ENCODE data around the gene PRKD1.

The PRKD1 gene

DNA sequence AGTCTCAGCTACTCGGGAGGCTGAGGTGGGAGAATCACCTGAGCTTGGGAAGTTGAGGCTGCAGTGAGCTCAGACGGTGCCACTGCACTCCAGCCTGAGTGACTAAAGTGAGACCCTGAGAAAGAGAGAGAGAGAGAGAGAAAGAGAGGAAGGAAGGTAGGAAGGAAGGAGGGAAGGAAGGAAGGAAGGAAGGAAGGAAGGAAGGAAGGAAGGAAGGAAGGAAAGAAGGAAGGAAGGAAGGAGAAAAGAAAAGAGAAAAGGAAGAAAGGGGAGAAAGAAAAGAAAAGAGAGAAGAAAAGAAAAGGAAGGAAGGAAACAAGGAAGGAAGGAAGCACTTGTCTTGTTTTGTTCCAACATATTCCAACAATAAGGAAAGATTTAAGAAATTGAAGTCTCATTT lies 7.8 kb downstream of the PRKD1 start:
- Mint-ChIP-seq H3K4me1 (ENCODE audit: low read depth) (no peaks in the 10 kb centered on the region), H3K27me3 (ENCODE audit: low read depth) (no peaks in the 10 kb centered on the region), H3K27ac (no peak overlapping the region), H3K4me3 (no peak overlapping the region), H3K9me3 (peaks cover 4% of the 10 kb centered on the region), H3K36me3 (ENCODE audit: low read depth) (no peaks in the 10 kb centered on the region)
- DNase-seq (ENCODE audit: low spot score), result no peak

DNA sequence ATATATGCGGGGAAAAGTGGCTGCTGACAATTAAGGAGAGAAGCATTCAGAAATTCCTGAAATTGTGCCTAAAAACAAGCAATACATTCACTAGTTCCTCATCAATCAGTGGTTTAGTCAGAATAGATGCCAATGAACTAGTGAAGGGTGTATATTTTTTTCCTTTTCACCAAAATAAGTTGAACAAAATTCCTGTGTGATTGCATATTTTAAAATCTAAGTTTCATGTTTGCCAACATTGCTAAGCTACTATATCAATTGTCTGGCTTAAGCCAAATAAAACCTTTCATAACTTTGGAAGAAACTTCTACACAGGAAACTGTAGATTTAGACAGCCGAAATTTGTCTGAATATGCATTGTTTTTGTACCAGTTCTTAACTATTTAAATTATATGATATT lies 8.7 kb downstream of the PRKD1 start:
- Mint-ChIP-seq H3K27me3 (ENCODE audit: low read depth) (no peaks in the 10 kb centered on the region), H3K27ac (no peak overlapping the region), H3K9me3 (peaks cover 5% of the 10 kb centered on the region), H3K36me3 (ENCODE audit: low read depth) (no peaks in the 10 kb centered on the region), H3K4me1 (ENCODE audit: low read depth) (no peaks in the 10 kb centered on the region), H3K4me3 (no peak overlapping the region)
- DNase-seq (ENCODE audit: low spot score), result no peak

DNA sequence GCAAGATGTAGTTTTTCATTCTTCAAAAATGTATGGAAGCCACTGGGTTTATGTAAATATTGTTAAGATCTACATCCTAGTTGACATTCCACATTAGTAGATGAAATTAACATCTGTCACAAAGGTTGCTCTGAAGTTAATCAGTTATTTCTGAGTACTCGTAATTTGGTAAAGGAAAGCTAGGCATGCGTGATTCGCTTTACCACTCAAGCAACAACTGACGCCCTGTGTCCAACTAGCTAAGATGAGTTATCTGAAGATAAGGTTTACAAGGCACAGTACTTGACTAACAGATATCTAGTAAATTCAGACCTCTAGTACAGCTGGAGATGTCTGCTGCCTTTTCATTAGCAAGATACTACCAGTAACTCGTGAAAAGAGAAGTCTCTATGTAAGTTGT lies 14.1 kb downstream of the PRKD1 start:
- no peak overlapping the region for H3K27ac Mint-ChIP-seq
- no peak overlapping the region for H3K4me3 Mint-ChIP-seq
- no peaks in the 10 kb centered on the region for H3K27me3 Mint-ChIP-seq (ENCODE audit: low read depth)
- H3K36me3 Mint-ChIP-seq (ENCODE audit: low read depth), result no peaks in the 10 kb centered on the region
- peaks cover 9% of the 10 kb centered on the region for H3K9me3 Mint-ChIP-seq
- no peak for DNase-seq (ENCODE audit: low spot score)
- no peaks in the 10 kb centered on the region for H3K4me1 Mint-ChIP-seq (ENCODE audit: low read depth)

DNA sequence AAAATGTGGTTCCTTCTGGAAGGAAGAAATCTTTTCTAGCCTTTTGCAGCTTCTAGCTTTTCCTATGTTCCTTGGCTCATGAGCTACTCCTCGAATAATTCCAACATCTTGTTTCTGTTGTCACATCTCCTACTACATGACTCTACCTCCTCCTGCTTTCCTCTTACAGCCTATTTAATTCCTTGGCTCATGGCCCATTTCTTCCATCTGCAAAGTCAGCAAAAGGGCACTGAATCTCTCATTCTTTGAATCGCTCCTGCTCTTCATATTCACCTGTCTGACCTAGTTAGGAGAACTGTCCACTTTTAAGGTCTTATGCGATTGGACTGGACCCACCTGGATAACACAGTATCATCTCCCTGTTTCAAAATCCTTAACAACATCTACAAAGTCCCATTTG lies 15.8 kb downstream of the PRKD1 start:
- Mint-ChIP-seq H3K36me3 (ENCODE audit: low read depth) (no peaks in the 10 kb centered on the region), H3K27me3 (ENCODE audit: low read depth) (no peaks in the 10 kb centered on the region), H3K4me1 (ENCODE audit: low read depth) (no peaks in the 10 kb centered on the region), H3K4me3 (no peak overlapping the region), H3K27ac (no peak overlapping the region), H3K9me3 (peaks cover 13% of the 10 kb centered on the region)
- DNase-seq (ENCODE audit: low spot score), result no peak

DNA sequence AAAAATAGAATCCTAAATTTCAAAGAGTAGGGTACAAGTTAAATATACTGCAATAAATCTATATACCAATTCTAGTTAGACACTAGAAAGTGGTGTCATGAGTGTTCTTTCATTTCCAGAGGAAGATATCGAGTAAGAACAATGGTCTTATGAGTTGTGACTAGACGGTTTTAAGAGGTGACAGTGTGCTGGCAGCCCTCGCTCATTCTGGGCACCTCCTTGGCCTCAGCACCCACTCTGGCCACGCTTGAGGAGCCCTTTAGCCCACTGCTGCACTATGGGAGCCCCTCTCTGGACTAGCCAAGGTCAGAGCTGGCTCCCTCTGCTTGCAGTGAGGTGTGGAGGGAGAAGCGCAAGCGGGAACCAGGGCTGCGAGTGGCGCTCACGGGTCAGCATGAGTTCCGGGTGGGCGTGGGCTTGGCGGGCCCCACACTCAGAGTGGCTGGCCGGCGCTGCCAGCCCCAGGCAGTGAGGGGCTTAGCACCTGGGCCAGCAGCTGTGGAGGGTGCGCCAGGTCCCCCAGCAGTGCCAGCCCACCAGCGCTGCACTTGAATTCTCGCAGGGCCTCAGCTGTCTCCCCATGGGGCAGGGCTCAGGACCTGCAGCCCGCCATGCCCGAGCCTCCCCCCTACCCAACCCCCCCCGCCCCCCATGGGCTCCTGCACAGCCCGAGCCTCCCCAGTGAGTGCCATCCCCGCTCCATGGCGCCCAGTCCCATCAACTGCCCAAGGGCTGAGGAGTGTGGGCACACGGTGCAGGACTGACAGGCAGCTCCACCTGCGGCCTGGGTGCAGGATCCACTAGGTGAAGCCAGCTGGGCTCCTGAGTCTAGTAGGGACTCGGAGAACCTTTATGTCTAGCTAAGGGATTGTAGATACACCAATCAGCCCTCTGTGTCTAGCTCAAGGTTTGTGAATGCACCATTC lies 18.7 kb downstream of the PRKD1 start:
- no peak overlapping the region for H3K4me3 Mint-ChIP-seq
- H3K27ac Mint-ChIP-seq, result no peak overlapping the region
- peaks cover 13% of the 10 kb centered on the region for H3K9me3 Mint-ChIP-seq
- no peak for DNase-seq (ENCODE audit: low spot score)
- H3K36me3 Mint-ChIP-seq (ENCODE audit: low read depth), result no peaks in the 10 kb centered on the region
- no peaks in the 10 kb centered on the region for H3K27me3 Mint-ChIP-seq (ENCODE audit: low read depth)
- H3K4me1 Mint-ChIP-seq (ENCODE audit: low read depth), result no peaks in the 10 kb centered on the region

DNA sequence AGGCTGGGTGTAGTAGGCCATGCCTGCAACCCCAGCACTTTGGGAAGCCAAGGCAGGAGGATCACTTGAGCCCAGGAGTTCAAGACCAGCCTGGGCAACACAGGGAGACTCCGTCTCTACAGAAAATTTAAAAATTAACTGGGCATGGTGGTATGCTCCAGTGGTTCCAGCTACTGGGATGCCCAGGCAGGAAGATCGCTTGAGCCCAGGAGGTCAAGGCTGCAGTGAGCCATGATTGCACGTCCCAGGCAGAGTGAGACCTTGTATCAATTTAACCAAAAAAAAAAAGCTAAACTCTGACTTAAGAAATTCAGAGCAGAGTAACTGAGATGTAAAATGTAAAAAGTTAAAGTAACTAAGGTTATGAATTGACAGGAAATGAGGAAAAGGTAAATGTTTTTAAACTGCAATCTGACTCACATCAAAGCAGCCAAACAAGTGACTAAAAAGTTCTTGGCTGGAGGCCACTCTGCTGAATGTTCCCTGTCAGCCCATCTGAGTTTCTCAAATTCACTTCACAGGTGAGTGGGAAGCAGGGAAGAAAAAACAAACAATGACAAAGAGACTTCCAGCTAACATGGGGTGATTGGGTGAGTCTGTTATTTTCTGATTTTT lies 21.3 kb downstream of the PRKD1 start:
- no peaks in the 10 kb centered on the region for H3K27me3 Mint-ChIP-seq (ENCODE audit: low read depth)
- H3K36me3 Mint-ChIP-seq (ENCODE audit: low read depth), result no peaks in the 10 kb centered on the region
- no peak overlapping the region for H3K27ac Mint-ChIP-seq
- no peak for DNase-seq (ENCODE audit: low spot score)
- H3K4me3 Mint-ChIP-seq, result no peak overlapping the region
- H3K4me1 Mint-ChIP-seq (ENCODE audit: low read depth), result no peaks in the 10 kb centered on the region
- H3K9me3 Mint-ChIP-seq, result peaks cover 11% of the 10 kb centered on the region

DNA sequence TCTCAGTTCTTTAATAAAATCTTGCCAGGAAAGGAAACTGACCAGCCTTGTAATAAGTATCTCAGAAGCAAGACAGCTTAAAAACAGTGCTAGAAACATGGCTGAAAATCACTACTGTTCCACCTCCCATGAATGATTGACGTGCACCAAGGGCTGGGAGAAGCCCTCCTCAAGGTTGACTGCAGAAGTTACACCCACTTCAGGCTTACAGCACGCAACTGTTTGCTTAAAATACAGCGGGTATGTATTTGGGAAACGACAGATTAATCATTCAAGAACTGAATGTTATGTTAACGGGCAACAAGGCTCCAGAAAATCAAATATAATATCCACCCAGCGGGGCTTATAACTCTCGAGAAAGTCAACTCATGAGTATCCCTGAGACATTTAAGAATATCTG lies 22.1 kb downstream of the PRKD1 start:
- Mint-ChIP-seq H3K27me3 (ENCODE audit: low read depth) (no peaks in the 10 kb centered on the region), H3K9me3 (peaks cover 15% of the 10 kb centered on the region), H3K27ac (no peak overlapping the region), H3K4me3 (no peak overlapping the region), H3K36me3 (ENCODE audit: low read depth) (no peaks in the 10 kb centered on the region), H3K4me1 (ENCODE audit: low read depth) (no peaks in the 10 kb centered on the region)
- no peak for DNase-seq (ENCODE audit: low spot score)

DNA sequence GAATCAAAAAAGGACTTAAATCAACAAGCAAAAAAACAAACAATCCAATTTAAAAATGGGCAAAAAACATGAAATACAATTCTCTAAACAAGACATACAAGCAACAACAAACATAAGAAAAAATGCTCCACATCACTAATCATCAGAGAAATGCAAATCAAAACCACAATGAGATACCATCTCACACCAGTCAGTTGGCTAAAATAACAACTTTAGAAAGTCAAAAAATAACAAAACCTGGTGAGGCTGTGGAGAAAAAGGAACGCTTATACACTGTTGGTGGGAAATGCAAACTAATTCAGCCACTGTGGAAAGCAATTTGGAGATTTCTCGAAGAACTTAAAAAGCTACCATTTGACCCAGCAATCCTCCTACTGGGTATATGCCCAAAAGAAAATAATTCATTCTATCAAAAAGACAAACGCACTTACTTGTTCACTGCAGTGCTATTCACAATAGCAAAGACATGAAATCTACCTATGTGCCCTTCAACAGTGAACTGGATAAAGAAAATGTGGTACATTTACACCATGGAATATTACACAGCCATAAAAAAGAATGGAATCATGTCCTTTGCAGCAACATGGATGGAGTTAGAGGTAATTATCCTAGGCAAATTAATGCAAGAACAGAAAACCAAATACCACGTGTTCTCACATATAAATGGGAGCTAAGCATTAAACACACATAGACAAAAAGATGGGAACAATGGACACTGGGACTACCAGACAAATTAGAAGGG lies 26.9 kb downstream of the PRKD1 start:
- H3K36me3 Mint-ChIP-seq (ENCODE audit: low read depth), result no peaks in the 10 kb centered on the region
- no peak overlapping the region for H3K4me3 Mint-ChIP-seq
- no peak overlapping the region for H3K27ac Mint-ChIP-seq
- H3K4me1 Mint-ChIP-seq (ENCODE audit: low read depth), result no peaks in the 10 kb centered on the region
- H3K27me3 Mint-ChIP-seq (ENCODE audit: low read depth), result no peaks in the 10 kb centered on the region
- no peak for DNase-seq (ENCODE audit: low spot score)
- H3K9me3 Mint-ChIP-seq, result peaks cover 12% of the 10 kb centered on the region

DNA sequence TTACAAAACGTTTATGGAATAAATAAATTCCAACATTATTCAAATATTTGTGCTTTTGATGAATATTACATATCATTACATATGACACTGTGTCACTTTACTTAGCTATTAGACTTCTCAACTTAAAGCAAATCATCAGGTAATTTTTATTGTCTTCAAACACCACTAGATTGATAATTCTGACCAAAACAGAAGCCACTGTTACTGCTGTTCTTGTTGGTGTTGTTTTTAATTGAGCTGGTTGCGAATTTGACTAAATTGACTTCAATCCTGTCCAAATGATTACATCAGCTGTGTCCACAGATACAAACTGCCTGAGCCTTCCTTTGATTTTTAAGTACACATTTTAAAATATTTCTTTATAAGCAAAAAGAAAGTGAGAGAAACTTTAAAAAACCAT lies 29.2 kb downstream of the PRKD1 start:
- Mint-ChIP-seq H3K4me1 (ENCODE audit: low read depth) (no peaks in the 10 kb centered on the region), H3K27me3 (ENCODE audit: low read depth) (no peaks in the 10 kb centered on the region), H3K27ac (no peak overlapping the region), H3K4me3 (no peak overlapping the region), H3K9me3 (peaks cover 14% of the 10 kb centered on the region), H3K36me3 (ENCODE audit: low read depth) (no peaks in the 10 kb centered on the region)
- DNase-seq (ENCODE audit: low spot score), result no peak

DNA sequence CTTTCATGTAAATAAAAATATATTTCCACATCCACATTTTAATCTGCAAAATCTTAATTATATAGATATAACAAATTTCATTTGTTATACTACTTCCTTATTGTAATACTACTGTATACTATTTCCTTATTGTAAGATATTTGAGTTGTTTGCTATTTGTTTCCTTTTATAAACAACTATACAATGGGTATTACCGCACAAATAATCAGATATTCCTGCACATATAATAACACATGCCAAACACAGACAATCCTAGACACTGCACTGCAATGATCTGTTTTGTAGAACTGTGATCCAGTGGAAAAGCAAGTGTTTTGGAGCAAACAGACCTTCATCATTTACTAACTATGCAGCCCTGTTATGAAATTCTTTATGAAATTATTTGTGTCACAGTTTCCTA lies 30.5 kb downstream of the PRKD1 start:
- Mint-ChIP-seq H3K4me1 (ENCODE audit: low read depth) (no peaks in the 10 kb centered on the region), H3K9me3 (peaks cover 16% of the 10 kb centered on the region), H3K36me3 (ENCODE audit: low read depth) (no peaks in the 10 kb centered on the region), H3K27ac (no peak overlapping the region), H3K27me3 (ENCODE audit: low read depth) (no peaks in the 10 kb centered on the region), H3K4me3 (no peak overlapping the region)
- no peak for DNase-seq (ENCODE audit: low spot score)

DNA sequence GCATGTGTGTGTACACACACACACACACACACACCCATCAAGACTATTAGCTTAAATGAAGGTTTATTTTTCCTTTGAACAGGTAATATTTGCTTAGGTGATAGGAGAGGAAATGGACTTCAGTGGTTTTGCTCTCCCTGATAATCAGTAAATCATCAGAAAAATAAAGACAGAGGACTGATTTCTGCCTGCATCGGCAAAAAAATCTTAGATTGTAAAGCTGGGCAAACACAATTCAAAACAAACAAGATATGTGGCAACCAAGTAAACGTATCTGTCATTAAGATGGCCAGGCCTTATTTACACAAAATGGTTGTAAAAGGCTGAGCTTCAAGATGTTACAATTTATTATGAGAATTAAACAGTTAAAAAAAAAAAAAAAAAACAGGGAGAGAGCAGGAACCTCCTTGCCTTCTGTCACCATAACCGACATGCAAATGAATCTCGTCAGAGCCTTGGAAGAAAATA lies 31.3 kb downstream of the PRKD1 start:
- Mint-ChIP-seq H3K27me3 (ENCODE audit: low read depth) (no peaks in the 10 kb centered on the region), H3K4me3 (no peak overlapping the region), H3K4me1 (ENCODE audit: low read depth) (no peaks in the 10 kb centered on the region), H3K9me3 (peaks cover 22% of the 10 kb centered on the region), H3K27ac (no peak overlapping the region), H3K36me3 (ENCODE audit: low read depth) (no peaks in the 10 kb centered on the region)
- no peak for DNase-seq (ENCODE audit: low spot score)

DNA sequence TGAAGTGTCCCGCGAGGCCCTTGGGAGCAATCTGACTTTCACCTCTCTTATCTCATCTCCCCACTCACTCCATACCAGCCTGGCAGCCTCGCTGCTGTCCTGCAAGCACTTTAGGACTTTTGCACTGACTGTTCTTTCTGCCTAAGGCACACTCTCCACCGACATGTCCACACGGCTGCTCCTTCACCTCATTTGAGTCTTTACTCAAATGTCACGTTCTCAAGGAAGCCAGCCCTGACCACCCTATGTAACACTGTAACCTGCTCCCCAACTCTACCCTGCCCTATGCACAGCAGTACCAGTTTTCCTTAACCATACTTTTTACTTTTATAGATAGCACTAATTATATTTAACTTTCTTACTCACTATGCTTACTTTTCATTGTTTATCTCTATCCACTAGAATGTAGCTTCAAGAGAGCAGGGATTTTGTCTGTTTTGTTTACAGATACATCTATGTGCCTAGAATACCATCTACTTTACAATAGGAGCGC lies 32.0 kb downstream of the PRKD1 start:
- no peaks in the 10 kb centered on the region for H3K4me1 Mint-ChIP-seq (ENCODE audit: low read depth)
- H3K4me3 Mint-ChIP-seq, result no peak overlapping the region
- no peaks in the 10 kb centered on the region for H3K36me3 Mint-ChIP-seq (ENCODE audit: low read depth)
- H3K27me3 Mint-ChIP-seq (ENCODE audit: low read depth), result no peaks in the 10 kb centered on the region
- no peak overlapping the region for H3K27ac Mint-ChIP-seq
- DNase-seq (ENCODE audit: low spot score), result no peak
- peaks cover 23% of the 10 kb centered on the region for H3K9me3 Mint-ChIP-seq

DNA sequence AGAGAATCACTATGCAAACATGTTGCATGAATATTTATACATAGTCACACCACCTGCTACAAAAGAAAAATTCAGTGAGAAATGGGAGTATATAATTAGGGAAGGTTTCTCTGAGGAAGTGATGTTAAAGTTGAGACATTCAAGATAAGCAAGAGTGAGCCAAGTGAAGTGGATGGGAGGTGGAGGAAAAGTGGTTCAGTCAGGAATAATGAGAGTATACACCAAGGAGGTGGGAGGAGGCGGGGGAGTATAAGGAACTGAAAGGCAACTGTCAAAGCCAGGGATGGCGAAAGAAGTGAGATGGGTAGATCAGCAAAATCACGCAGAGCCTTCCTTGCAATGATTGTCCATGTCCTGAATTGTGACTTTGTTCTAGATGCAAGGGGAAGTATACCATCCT lies 33.7 kb downstream of the PRKD1 start:
- Mint-ChIP-seq H3K9me3 (peaks cover 24% of the 10 kb centered on the region), H3K4me3 (no peak overlapping the region), H3K4me1 (ENCODE audit: low read depth) (no peaks in the 10 kb centered on the region), H3K27ac (no peak overlapping the region), H3K36me3 (ENCODE audit: low read depth) (no peaks in the 10 kb centered on the region), H3K27me3 (ENCODE audit: low read depth) (no peaks in the 10 kb centered on the region)
- no peak for DNase-seq (ENCODE audit: low spot score)

DNA sequence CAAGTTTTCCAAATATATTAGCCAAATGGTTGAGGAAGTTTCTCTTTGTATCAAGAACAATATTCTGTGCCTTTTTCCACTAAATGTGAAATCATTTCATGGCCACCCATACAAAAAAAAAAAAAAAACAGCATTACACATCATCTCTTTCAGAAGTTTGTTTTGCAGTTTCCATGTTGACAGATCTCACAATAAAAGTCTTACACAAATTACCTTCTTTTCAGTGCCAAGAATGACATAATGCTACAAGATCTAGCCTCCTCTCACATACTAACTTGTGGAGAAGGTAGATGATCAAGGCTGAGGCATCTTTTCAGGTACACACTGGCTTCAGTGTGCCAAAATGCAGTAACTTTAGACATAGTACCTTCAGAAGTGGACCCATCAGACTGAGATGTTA lies 35.3 kb downstream of the PRKD1 start:
- H3K27me3 Mint-ChIP-seq (ENCODE audit: low read depth), result no peaks in the 10 kb centered on the region
- H3K4me1 Mint-ChIP-seq (ENCODE audit: low read depth), result no peaks in the 10 kb centered on the region
- H3K36me3 Mint-ChIP-seq (ENCODE audit: low read depth), result no peaks in the 10 kb centered on the region
- peaks cover 35% of the 10 kb centered on the region for H3K9me3 Mint-ChIP-seq
- H3K4me3 Mint-ChIP-seq, result no peak overlapping the region
- no peak overlapping the region for H3K27ac Mint-ChIP-seq
- DNase-seq (ENCODE audit: low spot score), result no peak
